Measurements from ENCODE around the gene VPS16. TPM values are rescaled to one million over a fixed set of nuclear protein-coding genes. Genes with fewer than 3 reads are reported as not detected.

Gene VPS16
- total and polyA plus RNA-seq, 2 of the 13 experiments (the other 11 are each of a cell fraction or from before 2014, with no cell fraction given), result 34.2 to 35.4 TPM

DNA sequence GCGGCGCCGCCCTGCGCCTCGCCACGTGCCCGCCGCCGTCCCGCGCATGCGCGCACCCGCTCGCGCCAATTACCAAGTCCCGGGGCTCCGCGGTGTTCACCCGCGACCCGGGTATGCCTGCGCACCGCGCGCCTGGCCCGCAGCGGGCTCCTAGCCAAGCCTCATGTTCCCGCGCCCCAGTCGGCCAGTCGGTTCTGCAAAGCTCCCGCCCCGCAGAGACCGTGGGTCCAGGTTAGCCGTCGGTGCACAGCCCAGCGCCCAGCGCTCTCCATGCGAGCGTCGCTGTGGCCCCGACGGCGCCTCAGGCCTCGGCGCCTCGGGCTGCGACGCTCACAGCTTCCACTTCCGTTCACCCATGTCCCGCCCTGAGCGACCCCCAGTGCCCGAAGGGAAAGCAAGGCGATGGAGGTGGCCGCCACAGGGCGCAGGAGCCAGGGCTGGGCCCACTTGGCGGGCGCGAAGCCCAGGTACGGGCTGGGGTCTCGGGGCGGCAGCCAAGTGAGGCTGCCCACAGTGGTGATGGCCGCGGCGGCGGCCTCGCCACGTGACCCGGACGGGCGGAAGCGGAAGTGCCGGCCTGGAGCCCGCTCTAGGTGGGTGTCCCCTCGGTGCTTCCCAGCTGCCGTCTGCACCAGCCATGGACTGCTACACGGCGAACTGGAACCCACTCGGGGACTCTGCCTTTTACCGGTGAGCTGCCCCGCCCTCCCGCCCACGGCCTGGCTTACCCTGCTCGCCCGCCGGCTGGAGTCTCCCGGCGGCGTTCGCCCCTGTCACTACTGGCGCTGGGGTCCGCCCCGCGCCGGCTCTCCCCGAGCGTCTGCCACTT is at the start of gene VPS16, which contains the start of gene PCED1A (continued):
- TF ChIP-seq, protein P1, sequence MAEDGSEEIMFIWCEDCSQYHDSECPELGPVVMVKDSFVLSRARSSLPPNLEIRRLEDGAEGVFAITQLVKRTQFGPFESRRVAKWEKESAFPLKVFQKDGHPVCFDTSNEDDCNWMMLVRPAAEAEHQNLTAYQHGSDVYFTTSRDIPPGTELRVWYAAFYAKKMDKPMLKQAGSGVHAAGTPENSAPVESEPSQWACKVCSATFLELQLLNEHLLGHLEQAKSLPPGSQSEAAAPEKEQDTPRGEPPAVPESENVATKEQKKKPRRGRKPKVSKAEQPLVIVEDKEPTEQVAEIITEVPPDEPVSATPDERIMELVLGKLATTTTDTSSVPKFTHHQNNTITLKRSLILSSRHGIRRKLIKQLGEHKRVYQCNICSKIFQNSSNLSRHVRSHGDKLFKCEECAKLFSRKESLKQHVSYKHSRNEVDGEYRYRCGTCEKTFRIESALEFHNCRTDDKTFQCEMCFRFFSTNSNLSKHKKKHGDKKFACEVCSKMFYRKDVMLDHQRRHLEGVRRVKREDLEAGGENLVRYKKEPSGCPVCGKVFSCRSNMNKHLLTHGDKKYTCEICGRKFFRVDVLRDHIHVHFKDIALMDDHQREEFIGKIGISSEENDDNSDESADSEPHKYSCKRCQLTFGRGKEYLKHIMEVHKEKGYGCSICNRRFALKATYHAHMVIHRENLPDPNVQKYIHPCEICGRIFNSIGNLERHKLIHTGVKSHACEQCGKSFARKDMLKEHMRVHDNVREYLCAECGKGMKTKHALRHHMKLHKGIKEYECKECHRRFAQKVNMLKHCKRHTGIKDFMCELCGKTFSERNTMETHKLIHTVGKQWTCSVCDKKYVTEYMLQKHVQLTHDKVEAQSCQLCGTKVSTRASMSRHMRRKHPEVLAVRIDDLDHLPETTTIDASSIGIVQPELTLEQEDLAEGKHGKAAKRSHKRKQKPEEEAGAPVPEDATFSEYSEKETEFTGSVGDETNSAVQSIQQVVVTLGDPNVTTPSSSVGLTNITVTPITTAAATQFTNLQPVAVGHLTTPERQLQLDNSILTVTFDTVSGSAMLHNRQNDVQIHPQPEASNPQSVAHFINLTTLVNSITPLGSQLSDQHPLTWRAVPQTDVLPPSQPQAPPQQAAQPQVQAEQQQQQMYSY (CRISPR knock-in tag; IDR thresholded peaks at IDR 0.05), result peak; percentile 62; the same call in 1 of the 2 replicates
- peak; percentile 99 for TF ChIP-seq ZNF563 (CRISPR knock-in tag; IDR thresholded peaks at IDR 0.05)
- TF ChIP-seq, protein P2, sequence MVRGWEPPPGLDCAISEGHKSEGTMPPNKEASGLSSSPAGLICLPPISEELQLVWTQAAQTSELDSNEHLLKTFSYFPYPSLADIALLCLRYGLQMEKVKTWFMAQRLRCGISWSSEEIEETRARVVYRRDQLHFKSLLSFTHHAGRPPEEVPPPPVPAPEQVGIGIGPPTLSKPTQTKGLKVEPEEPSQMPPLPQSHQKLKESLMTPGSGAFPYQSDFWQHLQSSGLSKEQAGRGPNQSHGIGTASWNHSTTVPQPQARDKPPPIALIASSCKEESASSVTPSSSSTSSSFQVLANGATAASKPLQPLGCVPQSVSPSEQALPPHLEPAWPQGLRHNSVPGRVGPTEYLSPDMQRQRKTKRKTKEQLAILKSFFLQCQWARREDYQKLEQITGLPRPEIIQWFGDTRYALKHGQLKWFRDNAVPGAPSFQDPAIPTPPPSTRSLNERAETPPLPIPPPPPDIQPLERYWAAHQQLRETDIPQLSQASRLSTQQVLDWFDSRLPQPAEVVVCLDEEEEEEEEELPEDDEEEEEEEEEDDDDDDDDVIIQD (CRISPR knock-in tag; IDR thresholded peaks at IDR 0.05; ENCODE audit: low read depth), result peak; percentile 55
- 0 out of 2 replicates have a peak, but pooled peaks have one; percentile 22 for TF ChIP-seq CREB1 (IDR thresholded peaks at IDR 0.05)
- TF ChIP-seq CREB1 (CRISPR knock-in tag; IDR thresholded peaks at IDR 0.05), result no peak
- peak; percentile 92 for TF ChIP-seq THAP11 (CRISPR knock-in tag; IDR thresholded peaks at IDR 0.05)
- peak; percentile 93 for TF ChIP-seq ZFP62 (CRISPR knock-in tag; IDR thresholded peaks at IDR 0.05)
- peak; percentile 100 for TF ChIP-seq HOXA3 (CRISPR knock-in tag; IDR thresholded peaks at IDR 0.05)
- no peak for TF ChIP-seq FOXJ3 (CRISPR knock-in tag; IDR thresholded peaks at IDR 0.05; ENCODE audit: borderline replicate concordance)
- no peak for TF ChIP-seq ZSCAN29 (CRISPR knock-in tag; conservative IDR thresholded peaks at IDR 0.05)
- TF ChIP-seq, protein P3, sequence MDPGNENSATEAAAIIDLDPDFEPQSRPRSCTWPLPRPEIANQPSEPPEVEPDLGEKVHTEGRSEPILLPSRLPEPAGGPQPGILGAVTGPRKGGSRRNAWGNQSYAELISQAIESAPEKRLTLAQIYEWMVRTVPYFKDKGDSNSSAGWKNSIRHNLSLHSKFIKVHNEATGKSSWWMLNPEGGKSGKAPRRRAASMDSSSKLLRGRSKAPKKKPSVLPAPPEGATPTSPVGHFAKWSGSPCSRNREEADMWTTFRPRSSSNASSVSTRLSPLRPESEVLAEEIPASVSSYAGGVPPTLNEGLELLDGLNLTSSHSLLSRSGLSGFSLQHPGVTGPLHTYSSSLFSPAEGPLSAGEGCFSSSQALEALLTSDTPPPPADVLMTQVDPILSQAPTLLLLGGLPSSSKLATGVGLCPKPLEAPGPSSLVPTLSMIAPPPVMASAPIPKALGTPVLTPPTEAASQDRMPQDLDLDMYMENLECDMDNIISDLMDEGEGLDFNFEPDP (CRISPR knock-in tag; conservative IDR thresholded peaks at IDR 0.05), result peak; percentile 95
- TF ChIP-seq DR1 (CRISPR knock-in tag; IDR thresholded peaks at IDR 0.05), result peak; percentile 72; the same call in 1 of the 2 replicates
- TF ChIP-seq FOXA1 (IDR thresholded peaks at IDR 0.05), result no peak
- peak; percentile 16; the same call in 1 of the 2 replicates for TF ChIP-seq FOXA1 (CRISPR knock-in tag; IDR thresholded peaks at IDR 0.05)
- TF ChIP-seq ZSCAN9 (CRISPR knock-in tag; IDR thresholded peaks at IDR 0.05; ENCODE audit: borderline replicate concordance), result peak; percentile 92; the same call in 1 of the 2 replicates
- TF ChIP-seq KDM6A (CRISPR knock-in tag; IDR thresholded peaks at IDR 0.05; ENCODE audit: low read depth), result no peak
- 0 out of 2 replicates have a peak, but pooled peaks have one; percentile 73 for TF ChIP-seq MIER3 (CRISPR knock-in tag; IDR thresholded peaks at IDR 0.05; ENCODE audit: borderline replicate concordance)
- 0 out of 2 replicates have a peak, but pooled peaks have one; percentile 49 for TF ChIP-seq ONECUT2 (CRISPR knock-in tag; IDR thresholded peaks at IDR 0.05)
- TF ChIP-seq RCOR2 (CRISPR knock-in tag; IDR thresholded peaks at IDR 0.05), result peak; percentile 73; the same call in 1 of the 2 replicates
- TF ChIP-seq HNRNPUL1 (IDR thresholded peaks at IDR 0.05; ENCODE audit: low read depth, low read length), result peak; percentile 70
- TF ChIP-seq ZNF558 (CRISPR knock-in tag; IDR thresholded peaks at IDR 0.05; ENCODE audit: borderline replicate concordance), result peak; percentile 86; the same call in 1 of the 2 replicates
- TF ChIP-seq CENPX (CRISPR knock-in tag; IDR thresholded peaks at IDR 0.05), result no peak
- TF ChIP-seq, protein P4, sequence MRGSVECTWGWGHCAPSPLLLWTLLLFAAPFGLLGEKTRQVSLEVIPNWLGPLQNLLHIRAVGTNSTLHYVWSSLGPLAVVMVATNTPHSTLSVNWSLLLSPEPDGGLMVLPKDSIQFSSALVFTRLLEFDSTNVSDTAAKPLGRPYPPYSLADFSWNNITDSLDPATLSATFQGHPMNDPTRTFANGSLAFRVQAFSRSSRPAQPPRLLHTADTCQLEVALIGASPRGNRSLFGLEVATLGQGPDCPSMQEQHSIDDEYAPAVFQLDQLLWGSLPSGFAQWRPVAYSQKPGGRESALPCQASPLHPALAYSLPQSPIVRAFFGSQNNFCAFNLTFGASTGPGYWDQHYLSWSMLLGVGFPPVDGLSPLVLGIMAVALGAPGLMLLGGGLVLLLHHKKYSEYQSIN (CRISPR knock-in tag; IDR thresholded peaks at IDR 0.05; ENCODE audit: borderline replicate concordance), result no peak
- TF ChIP-seq ZMYM3 (CRISPR knock-in tag; IDR thresholded peaks at IDR 0.05), result 0 out of 2 replicates have a peak, but pooled peaks have one; percentile 20

Measured in HepG2 (cell line).